Measurements from ENCODE around the gene SPATA12.

Gene SPATA12

GRCh38 chr3:57065588-57065987 is 5.1 kb downstream of the SPATA12 start:
- Mint-ChIP-seq H3K27ac (no peak overlapping the region), H3K4me3 (no peak overlapping the region), H3K36me3 (no peaks in the 10 kb centered on the region), H3K4me1 (ENCODE audit: low read depth) (peaks cover 3% of the 10 kb centered on the region), H3K27me3 (peaks cover 2% of the 10 kb centered on the region), H3K9me3 (ENCODE audit: low read depth) (no peaks in the 10 kb centered on the region)

GRCh38 chr3:57066471-57066870 is 6.0 kb downstream of the SPATA12 start:
- Mint-ChIP-seq H3K4me1 (ENCODE audit: low read depth) (peaks cover 3% of the 10 kb centered on the region), H3K27ac (no peak overlapping the region), H3K36me3 (no peaks in the 10 kb centered on the region), H3K27me3 (peaks cover 2% of the 10 kb centered on the region), H3K9me3 (ENCODE audit: low read depth) (peaks cover 4% of the 10 kb centered on the region), H3K4me3 (no peak overlapping the region)

DNA sequence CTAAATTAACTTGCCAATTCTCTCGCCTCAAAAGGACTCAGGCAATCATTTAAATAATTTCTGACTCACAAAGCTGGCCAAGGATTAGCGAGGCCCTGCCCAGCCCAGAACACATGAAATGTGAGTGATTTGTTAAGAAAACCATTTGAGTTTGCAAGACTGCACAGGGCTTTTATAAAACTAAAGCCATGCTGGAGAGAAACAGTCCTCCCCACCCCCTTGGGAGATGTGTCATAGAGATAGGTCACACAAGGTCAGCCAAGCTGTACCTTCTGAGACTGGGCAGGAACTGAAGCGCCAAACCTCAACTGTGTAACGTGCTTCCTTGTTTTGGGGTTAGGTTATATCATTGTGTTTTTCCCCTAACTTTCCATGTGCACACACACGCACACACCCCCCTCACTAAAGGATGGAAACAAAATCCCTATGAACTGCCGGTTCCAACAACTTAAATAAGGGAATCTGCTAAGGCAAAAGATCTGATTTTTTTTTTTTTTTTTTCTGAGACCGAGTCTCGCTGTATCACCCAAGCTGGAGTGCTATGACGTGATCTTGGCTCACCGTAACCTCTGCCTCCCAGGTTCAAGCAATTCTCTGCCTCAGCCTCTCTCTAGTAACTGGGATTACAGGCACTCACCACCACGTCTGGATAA is 8.1 kb downstream of the SPATA12 start:
- Mint-ChIP-seq H3K27me3 (peaks cover 5% of the 10 kb centered on the region), H3K27ac (no peak overlapping the region), H3K4me1 (ENCODE audit: low read depth) (peaks cover 3% of the 10 kb centered on the region), H3K4me3 (no peak overlapping the region), H3K9me3 (ENCODE audit: low read depth) (peaks cover 4% of the 10 kb centered on the region), H3K36me3 (no peaks in the 10 kb centered on the region)

- Mint-ChIP-seq H3K4me3 (no peak overlapping the region), H3K36me3 (no peaks in the 10 kb centered on the region), H3K9me3 (ENCODE audit: low read depth) (peaks cover 4% of the 10 kb centered on the region), H3K4me1 (ENCODE audit: low read depth) (peaks cover 3% of the 10 kb centered on the region), H3K27me3 (peaks cover 9% of the 10 kb centered on the region), H3K27ac (no peak overlapping the region)
Observed at GRCh38 chr3:57069503-57069902, 9.0 kb downstream of the SPATA12 start.

- Mint-ChIP-seq H3K9me3 (ENCODE audit: low read depth) (peaks cover 4% of the 10 kb centered on the region), H3K27ac (no peak overlapping the region)
Observed at GRCh38 chr3:57073628-57074027, 13.2 kb downstream of the SPATA12 start.

GRCh38 chr3:57074135-57074534 is 13.7 kb downstream of the SPATA12 start:
- Mint-ChIP-seq H3K27me3 (peaks cover 37% of the 10 kb centered on the region), H3K9me3 (ENCODE audit: low read depth) (peaks cover 4% of the 10 kb centered on the region), H3K36me3 (no peaks in the 10 kb centered on the region), H3K4me1 (ENCODE audit: low read depth) (peaks cover 5% of the 10 kb centered on the region), H3K27ac (no peak overlapping the region), H3K4me3 (no peak overlapping the region)

More at GRCh38 chr3:57073628-57074027, 13.2 kb downstream of the SPATA12 start:
- Mint-ChIP-seq H3K4me1 (ENCODE audit: low read depth) (peaks cover 5% of the 10 kb centered on the region), H3K36me3 (no peaks in the 10 kb centered on the region), H3K27me3 (peaks cover 38% of the 10 kb centered on the region), H3K4me3 (no peak overlapping the region)

- Mint-ChIP-seq H3K27ac (no peak overlapping the region), H3K4me3 (no peak overlapping the region), H3K36me3 (no peaks in the 10 kb centered on the region), H3K9me3 (ENCODE audit: low read depth) (no peaks in the 10 kb centered on the region), H3K4me1 (ENCODE audit: low read depth) (peaks cover 7% of the 10 kb centered on the region), H3K27me3 (peaks cover 47% of the 10 kb centered on the region)
Observed at GRCh38 chr3:57076422-57076951, 16.0 kb downstream of the SPATA12 start.

GRCh38 chr3:57077630-57078343 is 17.3 kb downstream of the SPATA12 start:
- peaks cover 43% of the 10 kb centered on the region for H3K27me3 Mint-ChIP-seq
- H3K9me3 Mint-ChIP-seq (ENCODE audit: low read depth), result no peaks in the 10 kb centered on the region
- H3K27ac Mint-ChIP-seq, result no peak overlapping the region
- H3K36me3 Mint-ChIP-seq, result no peaks in the 10 kb centered on the region
- peak overlapping the region; percentile 74 for H3K4me3 Mint-ChIP-seq
- peaks cover 7% of the 10 kb centered on the region for H3K4me1 Mint-ChIP-seq (ENCODE audit: low read depth)

DNA sequence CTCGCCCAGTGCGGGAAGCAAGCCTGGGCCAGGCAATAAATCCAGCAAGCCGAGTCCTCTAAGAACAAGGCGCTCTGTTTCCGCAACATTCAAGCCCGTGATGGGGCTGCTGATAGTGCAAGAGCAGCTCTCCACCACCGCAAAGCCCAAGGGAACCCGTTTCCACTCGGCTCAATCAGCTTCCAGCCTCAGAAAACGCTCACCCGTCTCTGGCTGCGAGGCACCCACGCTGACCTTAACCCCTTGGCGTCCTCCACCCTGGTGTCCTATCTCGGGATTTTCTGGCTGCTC is 17.8 kb downstream of the SPATA12 start:
- no peak overlapping the region for H3K27ac Mint-ChIP-seq
- H3K9me3 Mint-ChIP-seq (ENCODE audit: low read depth), result no peaks in the 10 kb centered on the region
- peaks cover 7% of the 10 kb centered on the region for H3K4me1 Mint-ChIP-seq (ENCODE audit: low read depth)
- H3K36me3 Mint-ChIP-seq, result no peaks in the 10 kb centered on the region
- peak overlapping the region; percentile 74 for H3K4me3 Mint-ChIP-seq
- peaks cover 43% of the 10 kb centered on the region for H3K27me3 Mint-ChIP-seq

DNA sequence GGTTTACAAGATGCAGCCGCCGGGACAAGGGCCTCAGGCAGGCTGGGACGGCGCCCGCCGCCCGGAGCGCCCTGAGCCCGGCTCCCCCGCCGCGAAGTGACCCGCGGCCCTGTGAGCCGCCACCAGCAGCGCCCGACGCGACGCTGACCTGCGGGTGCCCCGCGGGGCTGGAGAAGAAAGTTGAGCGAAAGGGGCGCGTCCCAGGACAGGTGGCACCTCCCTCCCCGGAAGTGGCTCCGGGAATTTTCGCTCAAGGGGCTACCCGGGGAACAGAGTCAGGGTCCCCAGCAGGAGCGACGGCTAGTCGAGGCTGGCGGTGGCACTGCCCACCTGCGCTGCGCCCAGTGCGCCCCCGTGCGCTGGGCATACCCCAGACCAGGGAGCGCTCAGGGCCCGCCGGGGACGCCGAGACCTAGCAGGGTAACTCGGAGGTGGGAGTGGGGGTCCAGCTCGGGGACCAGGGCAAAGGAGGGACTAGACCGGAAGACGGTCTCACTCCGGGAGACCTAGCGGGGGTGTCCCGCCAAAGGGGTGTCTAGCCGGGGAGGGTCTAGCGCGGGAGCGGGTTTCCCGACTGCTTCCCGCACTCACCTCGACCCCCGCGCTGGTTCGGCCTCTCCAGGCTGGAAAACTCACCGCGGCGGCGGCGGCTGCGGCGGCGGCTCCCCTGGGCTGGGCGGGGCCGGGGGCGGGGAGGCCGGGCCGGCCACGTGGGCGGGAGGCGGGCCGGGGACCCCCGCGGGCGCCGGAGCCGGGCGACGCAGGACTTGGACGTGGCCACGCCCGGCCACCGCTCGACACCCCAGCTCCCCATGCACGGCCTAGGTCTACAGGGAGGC is 18.4 kb downstream of the SPATA12 start:
- Mint-ChIP-seq H3K27me3 (peaks cover 43% of the 10 kb centered on the region), H3K27ac (no peak overlapping the region), H3K4me1 (ENCODE audit: low read depth) (peaks cover 7% of the 10 kb centered on the region), H3K9me3 (ENCODE audit: low read depth) (no peaks in the 10 kb centered on the region), H3K36me3 (no peaks in the 10 kb centered on the region), H3K4me3 (peak overlapping the region; percentile 74)

DNA sequence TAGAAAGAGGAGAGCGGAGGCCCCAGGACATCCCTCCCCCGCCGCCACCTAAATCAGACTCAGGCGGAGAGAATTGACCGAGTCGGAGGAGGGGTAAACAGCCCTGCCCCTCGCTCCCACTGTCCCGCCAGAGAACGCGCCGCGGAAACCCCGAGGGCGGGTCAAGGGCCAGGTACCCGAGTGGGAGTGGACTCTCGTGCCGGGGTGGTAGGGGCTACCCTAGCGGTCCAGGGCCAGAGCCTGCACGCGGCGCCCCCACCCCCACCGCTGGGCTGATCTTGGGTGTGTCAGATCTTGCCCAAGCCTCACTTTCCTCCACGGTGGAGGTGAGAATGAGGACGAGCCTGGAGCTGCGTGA is 19.0 kb downstream of the SPATA12 start:
- no peaks in the 10 kb centered on the region for H3K36me3 Mint-ChIP-seq
- H3K4me3 Mint-ChIP-seq, result peak overlapping the region; percentile 80
- H3K27me3 Mint-ChIP-seq, result peaks cover 40% of the 10 kb centered on the region
- no peak overlapping the region for H3K27ac Mint-ChIP-seq
- H3K9me3 Mint-ChIP-seq (ENCODE audit: low read depth), result no peaks in the 10 kb centered on the region
- H3K4me1 Mint-ChIP-seq (ENCODE audit: low read depth), result peaks cover 7% of the 10 kb centered on the region

DNA sequence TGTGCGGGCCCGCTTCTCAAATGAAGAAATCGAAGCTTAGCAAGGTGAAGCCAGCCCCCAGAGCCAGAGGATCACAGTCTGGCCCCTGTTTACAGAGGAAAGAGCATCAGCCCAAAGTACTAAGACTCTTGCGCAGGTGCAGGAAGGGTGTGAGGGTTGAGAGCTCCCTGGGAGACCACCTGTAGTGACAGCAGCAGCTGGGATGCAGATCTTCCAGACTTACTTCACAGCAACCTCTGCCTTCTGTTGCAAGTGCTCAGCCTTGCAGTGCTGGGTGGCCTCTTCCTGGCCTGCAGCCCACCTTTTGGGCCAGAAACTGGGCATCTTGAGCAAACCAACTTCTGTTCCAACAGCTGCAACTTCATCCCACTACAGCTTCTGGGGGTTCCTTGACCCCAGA is 19.7 kb downstream of the SPATA12 start:
- no peak overlapping the region for H3K27ac Mint-ChIP-seq
- peak overlapping the region; percentile 80 for H3K4me3 Mint-ChIP-seq
- H3K9me3 Mint-ChIP-seq (ENCODE audit: low read depth), result no peaks in the 10 kb centered on the region
- H3K27me3 Mint-ChIP-seq, result peaks cover 33% of the 10 kb centered on the region
- peaks cover 7% of the 10 kb centered on the region for H3K4me1 Mint-ChIP-seq (ENCODE audit: low read depth)
- H3K36me3 Mint-ChIP-seq, result no peaks in the 10 kb centered on the region

- Mint-ChIP-seq H3K4me1 (ENCODE audit: low read depth) (peaks cover 7% of the 10 kb centered on the region), H3K27me3 (peaks cover 31% of the 10 kb centered on the region), H3K9me3 (ENCODE audit: low read depth) (no peaks in the 10 kb centered on the region), H3K36me3 (no peaks in the 10 kb centered on the region), H3K27ac (peak overlapping the region; percentile 12), H3K4me3 (no peak overlapping the region)
Observed at GRCh38 chr3:57081173-57081572, 20.7 kb downstream of the SPATA12 start.

DNA sequence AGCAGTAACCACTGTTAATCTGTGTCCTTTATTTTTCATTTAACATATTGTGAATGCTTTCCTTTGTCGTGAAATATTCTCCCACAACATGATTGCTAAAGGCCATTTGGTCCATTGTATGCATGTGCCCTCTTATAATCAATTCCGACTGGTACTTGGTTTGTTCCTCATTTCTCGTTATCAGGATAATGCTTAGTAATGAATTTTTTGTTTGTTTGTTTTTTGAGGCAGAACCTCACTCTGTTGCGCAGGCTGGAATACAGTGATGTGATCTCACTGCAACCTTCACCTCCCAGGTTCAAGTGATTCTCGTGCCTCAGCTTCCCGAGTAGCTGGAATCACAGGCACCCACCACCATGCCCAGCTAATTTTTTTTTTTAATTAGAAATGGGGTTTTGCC is 22.0 kb downstream of the SPATA12 start:
- Mint-ChIP-seq H3K36me3 (no peaks in the 10 kb centered on the region), H3K27ac (no peak overlapping the region), H3K27me3 (peaks cover 19% of the 10 kb centered on the region)

More for the DNA sequence above, 22.0 kb downstream of the SPATA12 start:
- H3K9me3 Mint-ChIP-seq (ENCODE audit: low read depth), result no peaks in the 10 kb centered on the region
- peaks cover 7% of the 10 kb centered on the region for H3K4me1 Mint-ChIP-seq (ENCODE audit: low read depth)
- H3K4me3 Mint-ChIP-seq, result no peak overlapping the region

Measured in activated naive CD8-positive, alpha-beta T cell (primary cell).